Kidney epithelial cell (primary cell): ENCODE measurements around the gene OPCML. TPM values are rescaled to one million over a fixed set of nuclear protein-coding genes. Genes with fewer than 3 reads are reported as not detected.

Experiments used
- DNase-seq: peaks from one replicate; pipeline ENCODE4 v3.0.0-alpha.2; 2010; ENCODE audit warnings: low read depth
- H3K27me3 ChIP-seq: 2 replicates; pipeline ENCODE4 v1.6.0; 2011; ENCODE audit warnings: low read length; ENCODE audit not compliant: control insufficient read depth, insufficient read depth
- H3K36me3 ChIP-seq: 2 replicates; pipeline ENCODE4 v1.5.1; 2011; ENCODE audit warnings: low read length; ENCODE audit not compliant: control insufficient read depth, insufficient read depth
- H3K4me3 ChIP-seq: 2 replicates; pipeline ENCODE4 v1.5.1; 2011; ENCODE audit warnings: low read depth, mild to moderate bottlenecking, control low read depth, low read length
- total RNA-seq: library from RNA; depleted of rRNA; stranded (reverse); fragments of >200 nt; gene quantifications from 2 replicates; pipeline ENCODE4 v1.2.3, GENCODE V29; 2015
- TF ChIP-seq, protein P1 (sequence below): IDR thresholded peaks from 2 replicates; pipeline ENCODE4 v1.5.1; 2011; ENCODE audit warnings: mild to moderate bottlenecking, moderate library complexity, low read length, control low read depth, inconsistent platforms; ENCODE audit not compliant: insufficient read depth, poor library complexity, severe bottlenecking

OPCML gene
- total RNA-seq, 1 donor from 2014 or later, result under 0.01 TPM

DNA sequence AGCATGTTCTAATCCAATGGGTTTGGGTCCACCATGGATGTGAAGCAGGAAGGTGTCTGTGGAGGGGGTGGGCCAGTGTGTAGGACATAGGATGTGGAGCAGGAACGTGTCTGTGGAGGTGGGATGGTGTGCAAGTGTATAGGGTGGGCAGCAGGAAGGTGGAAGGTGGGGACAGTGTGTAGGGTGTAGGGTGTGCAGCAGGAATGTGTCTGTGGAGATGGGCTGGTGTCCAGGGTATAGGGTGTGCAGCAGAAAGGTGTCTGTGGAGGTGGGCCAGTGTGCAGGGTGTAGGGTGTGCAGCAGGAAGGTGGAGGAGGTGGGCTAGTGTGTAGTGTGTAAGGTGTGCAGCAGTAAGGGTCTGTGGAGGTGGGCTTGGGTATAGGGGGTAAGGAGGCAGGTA lies 1093.9 kb downstream of the OPCML start:
- H3K4me3 ChIP-seq, result no peak overlapping the region
- DNase-seq, result no peak
- no peaks in the 10 kb centered on the region for H3K36me3 ChIP-seq
- TF ChIP-seq, protein P1, sequence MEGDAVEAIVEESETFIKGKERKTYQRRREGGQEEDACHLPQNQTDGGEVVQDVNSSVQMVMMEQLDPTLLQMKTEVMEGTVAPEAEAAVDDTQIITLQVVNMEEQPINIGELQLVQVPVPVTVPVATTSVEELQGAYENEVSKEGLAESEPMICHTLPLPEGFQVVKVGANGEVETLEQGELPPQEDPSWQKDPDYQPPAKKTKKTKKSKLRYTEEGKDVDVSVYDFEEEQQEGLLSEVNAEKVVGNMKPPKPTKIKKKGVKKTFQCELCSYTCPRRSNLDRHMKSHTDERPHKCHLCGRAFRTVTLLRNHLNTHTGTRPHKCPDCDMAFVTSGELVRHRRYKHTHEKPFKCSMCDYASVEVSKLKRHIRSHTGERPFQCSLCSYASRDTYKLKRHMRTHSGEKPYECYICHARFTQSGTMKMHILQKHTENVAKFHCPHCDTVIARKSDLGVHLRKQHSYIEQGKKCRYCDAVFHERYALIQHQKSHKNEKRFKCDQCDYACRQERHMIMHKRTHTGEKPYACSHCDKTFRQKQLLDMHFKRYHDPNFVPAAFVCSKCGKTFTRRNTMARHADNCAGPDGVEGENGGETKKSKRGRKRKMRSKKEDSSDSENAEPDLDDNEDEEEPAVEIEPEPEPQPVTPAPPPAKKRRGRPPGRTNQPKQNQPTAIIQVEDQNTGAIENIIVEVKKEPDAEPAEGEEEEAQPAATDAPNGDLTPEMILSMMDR, result no peak
- H3K27me3 ChIP-seq, result peaks cover 4% of the 10 kb centered on the region

DNA sequence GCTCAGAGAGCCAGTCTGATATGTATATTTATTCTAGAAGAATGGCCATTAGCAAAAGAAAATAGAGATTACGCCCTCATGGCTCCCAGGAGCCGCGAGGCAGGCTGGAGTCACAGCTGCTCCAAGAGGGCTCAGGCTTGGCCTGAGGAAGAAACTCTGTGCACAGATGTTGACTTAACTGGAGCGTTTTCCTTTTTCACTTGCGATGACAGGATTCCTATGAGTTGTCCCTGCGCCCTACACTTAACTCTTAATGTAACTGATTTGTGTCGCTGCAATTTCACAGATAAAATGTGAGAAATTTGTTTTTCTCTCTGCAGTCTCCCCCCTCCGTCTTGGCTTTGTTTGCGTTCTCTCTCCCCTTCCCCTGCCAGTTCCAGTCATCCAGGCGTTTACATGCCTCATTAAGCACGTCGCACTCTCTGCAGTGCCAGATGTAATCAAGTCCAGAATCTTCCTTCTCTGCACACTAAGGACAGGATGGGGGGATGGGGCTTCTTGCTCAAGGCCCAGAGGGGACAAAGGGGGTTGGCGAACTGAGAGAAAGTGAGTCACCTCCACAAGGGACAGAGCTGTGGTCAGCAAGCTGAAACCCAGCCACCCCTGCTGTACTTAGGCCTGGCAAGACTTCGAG lies 1101.8 kb downstream of the OPCML start:
- no peak overlapping the region for H3K4me3 ChIP-seq
- no peaks in the 10 kb centered on the region for H3K27me3 ChIP-seq
- no peaks in the 10 kb centered on the region for H3K36me3 ChIP-seq
- DNase-seq, result no peak
- TF ChIP-seq, protein P1, result no peak

GRCh38 chr11:132429685-132430084 lies 1102.6 kb downstream of the OPCML start:
- no peak for DNase-seq

DNA sequence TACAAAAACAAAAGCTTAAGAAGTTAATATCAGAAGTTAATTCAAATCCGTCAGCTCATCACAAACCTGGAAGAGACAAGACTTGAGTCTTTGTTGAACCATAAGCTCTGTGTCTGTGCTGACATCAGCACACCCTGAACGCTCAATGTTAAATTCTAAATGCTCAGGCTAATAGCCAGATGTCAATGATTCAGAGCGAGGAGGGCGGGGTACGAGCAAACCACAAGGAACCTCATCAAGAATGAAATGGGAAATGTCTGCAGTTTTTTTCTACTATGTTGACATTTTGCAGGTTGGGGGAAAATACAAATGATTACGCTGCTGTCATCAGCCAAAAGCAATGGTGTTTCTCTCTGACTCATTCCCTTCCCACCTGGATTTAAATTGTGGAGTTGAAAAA lies 1104.7 kb downstream of the OPCML start:
- TF ChIP-seq, protein P1, result no peak
- no peak for DNase-seq
- Histone ChIP-seq H3K36me3 (no peaks in the 10 kb centered on the region), H3K27me3 (no peaks in the 10 kb centered on the region), H3K4me3 (no peak overlapping the region)

More at GRCh38 chr11:132429685-132430084, 1102.6 kb downstream of the OPCML start:
- H3K36me3 ChIP-seq, result no peaks in the 10 kb centered on the region
- no peak overlapping the region for H3K4me3 ChIP-seq
- no peaks in the 10 kb centered on the region for H3K27me3 ChIP-seq
- TF ChIP-seq, protein P1, result no peak

DNA sequence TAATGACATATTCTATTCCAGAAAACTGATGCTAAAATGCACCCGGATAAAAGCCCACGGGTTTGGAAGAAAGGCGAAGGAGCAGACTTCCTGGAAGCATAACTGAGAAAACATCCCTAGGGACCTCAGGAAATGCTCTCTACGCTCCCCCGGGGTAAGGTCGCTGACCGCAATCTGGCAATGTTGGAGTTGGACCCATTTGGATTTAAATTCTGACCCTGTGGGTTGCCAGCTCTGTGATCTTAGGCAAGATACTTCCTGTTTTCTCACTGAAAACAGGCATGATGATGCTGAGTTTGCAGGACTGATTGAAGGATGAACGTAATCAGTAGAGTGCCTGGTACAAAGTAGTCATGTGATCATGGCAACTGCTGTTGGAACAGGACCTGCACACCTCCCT lies 1107.9 kb downstream of the OPCML start:
- TF ChIP-seq, protein P1, result no peak
- Histone ChIP-seq H3K36me3 (no peaks in the 10 kb centered on the region), H3K4me3 (no peak overlapping the region), H3K27me3 (no peaks in the 10 kb centered on the region)
- DNase-seq, result no peak

DNA sequence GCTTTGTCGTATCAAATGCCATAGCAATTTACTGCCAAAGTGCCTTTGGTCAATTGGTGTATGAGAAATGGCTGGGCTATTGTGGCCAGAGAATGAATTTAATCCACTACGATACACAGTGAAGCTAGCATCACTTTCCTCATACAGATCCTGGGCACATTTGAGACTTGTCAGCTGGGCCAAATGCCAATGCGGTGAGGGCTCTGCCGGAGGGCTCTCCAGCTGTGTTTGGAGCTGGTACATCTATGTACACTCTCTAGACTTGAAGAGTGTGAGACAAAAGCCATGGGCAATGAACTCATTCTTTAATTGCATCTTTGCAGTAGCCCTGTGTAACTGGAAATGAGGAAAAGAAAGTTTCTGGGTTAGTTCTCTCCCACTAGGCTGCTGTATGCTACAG lies 1109.0 kb downstream of the OPCML start:
- TF ChIP-seq, protein P1, result no peak
- H3K27me3 ChIP-seq, result no peaks in the 10 kb centered on the region
- H3K36me3 ChIP-seq, result no peaks in the 10 kb centered on the region
- no peak overlapping the region for H3K4me3 ChIP-seq
- DNase-seq, result no peak
